CD14-positive monocyte (primary cell): ENCODE data around the gene LY6G6D. TPM values are rescaled to one million over a fixed set of nuclear protein-coding genes. Genes with fewer than 3 reads are reported as not detected.
A peak's percentile ranks its signal among the peaks of the same experiment; 100 is the strongest.

Experiments
- DNase-seq, 3 donors: peaks; one replicate each; pipeline ENCODE4 v3.0.0-alpha.2; 2011 to 2022
- H2AFZ ChIP-seq: 2 replicates; pipeline ENCODE4 v1.6.0; 2012; ENCODE audit warnings: mild to moderate bottlenecking, low read depth, low read length, inconsistent platforms; ENCODE audit not compliant: insufficient read depth, poor library complexity, severe bottlenecking
- H3K27ac ChIP-seq, 2 donors: 1 replicate in 1 of 2; 2 replicates in 1 of 2; pipeline ENCODE4 v1.5.1; 2012 to 2013; ENCODE audit warnings: low read length in 2 of 2, control low read depth in 1 of 2, inconsistent platforms in 1 of 2, low read depth in 1 of 2, mild to moderate bottlenecking in 1 of 2
- H3K27me3 ChIP-seq, 2 donors: one replicate each; pipeline versions ENCODE4 v1.6.0 to v1.6.1; 2011 to 2013; ENCODE audit warnings: low read length in 2 of 2; ENCODE audit not compliant: control insufficient read depth in 2 of 2, insufficient read depth in 2 of 2
- H3K36me3 ChIP-seq, 2 donors: replicated peaks in 1 of 2; 1 replicate in 1 of 2; 2 replicates in 1 of 2; pipeline versions ENCODE4 v1.5.1 to v1.6.1; 2012 to 2013; ENCODE audit warnings: low read length in 2 of 2, control low read depth in 1 of 2, inconsistent platforms in 1 of 2, mild to moderate bottlenecking in 1 of 2; ENCODE audit not compliant: insufficient read depth in 2 of 2, control insufficient read depth in 1 of 2
- H3K4me1 ChIP-seq, 2 donors: 1 replicate in 1 of 2; 2 replicates in 1 of 2; pipeline versions ENCODE4 v1.5.1 to v1.6.1; 2012 to 2013; ENCODE audit warnings: low read length in 2 of 2, control low read depth in 1 of 2, inconsistent platforms in 1 of 2, mild to moderate bottlenecking in 1 of 2, moderate library complexity in 1 of 2; ENCODE audit not compliant: insufficient read depth in 2 of 2, control insufficient read depth in 1 of 2
- H3K4me2 ChIP-seq: replicated peaks from 2 replicates; pipeline ENCODE3; 2012; ENCODE audit warnings: low read length, moderate library complexity, mild to moderate bottlenecking; ENCODE audit not compliant: poor library complexity, severe bottlenecking; ENCODE audit errors: extremely low read depth
- H3K4me3 ChIP-seq, 3 experiments: fragments of 200-600 bp in 1 of 3; sonication (generic) in 1 of 3; replicated peaks in 1 of 3; 1 replicate in 2 of 3; 2 replicates in 1 of 3; pipeline ENCODE4 v1.5.1; 2011 to 2013; ENCODE audit warnings: low read length in 3 of 3, mild to moderate bottlenecking in 3 of 3, control low read depth in 2 of 3, low read depth in 2 of 3, inconsistent platforms in 1 of 3, moderate library complexity in 1 of 3
- H3K79me2 ChIP-seq: 2 replicates; pipeline ENCODE4 v1.6.0; 2012; ENCODE audit warnings: mild to moderate bottlenecking, control low read depth, inconsistent platforms, low read length, moderate library complexity; ENCODE audit not compliant: insufficient read depth
- H3K9ac ChIP-seq: 2 replicates; pipeline ENCODE4 v1.6.0; 2017; ENCODE audit warnings: low read length, mild to moderate bottlenecking; ENCODE audit not compliant: insufficient read depth, poor library complexity, severe bottlenecking
- H3K9me3 ChIP-seq, 2 donors: replicated peaks in 1 of 2; 1 replicate in 1 of 2; 2 replicates in 1 of 2; pipeline versions ENCODE4 v1.5.1 to v1.6.1; 2012 to 2013; ENCODE audit warnings: low read length in 2 of 2, control low read depth in 1 of 2; ENCODE audit not compliant: control insufficient read depth in 1 of 2, insufficient read depth in 1 of 2
- H4K20me1 ChIP-seq: 2 replicates; pipeline ENCODE4 v1.6.0; 2012; ENCODE audit warnings: mild to moderate bottlenecking, low read length, control low read depth, moderate library complexity; ENCODE audit not compliant: insufficient read depth
- H3K27ac Mint-ChIP-seq, 7 donors: one replicate each; pipeline ENCODE4 v1.8.0; 2020; ENCODE audit warnings: mild to moderate bottlenecking in 7 of 7, mixed read lengths in 7 of 7, moderate library complexity in 6 of 7, inconsistent platforms in 2 of 7
- H3K27me3 Mint-ChIP-seq, 3 donors: one replicate each; pipeline ENCODE4 v1.8.0; 2021 to 2022; ENCODE audit warnings: low read depth in 3 of 3, mild to moderate bottlenecking in 3 of 3, mixed read lengths in 3 of 3, moderate library complexity in 3 of 3, inconsistent platforms in 1 of 3
- H3K36me3 Mint-ChIP-seq, 2 donors: one replicate each; pipeline ENCODE4 v1.8.0; 2020; ENCODE audit warnings: mixed read lengths in 2 of 2, inconsistent platforms in 1 of 2, mild to moderate bottlenecking in 1 of 2
- H3K4me1 Mint-ChIP-seq: one replicate; pipeline ENCODE4 v1.8.0; 2020; ENCODE audit warnings: mild to moderate bottlenecking, mixed read lengths
- H3K4me3 Mint-ChIP-seq, 2 donors: one replicate each; pipeline ENCODE4 v1.8.0; 2020; ENCODE audit warnings: mild to moderate bottlenecking in 2 of 2, mixed read lengths in 2 of 2, moderate library complexity in 1 of 2
- H3K9me3 Mint-ChIP-seq, 7 donors: one replicate each; pipeline ENCODE4 v1.8.0; 2020 to 2022; ENCODE audit warnings: mixed read lengths in 7 of 7, mild to moderate bottlenecking in 6 of 7, moderate library complexity in 6 of 7, inconsistent platforms in 2 of 7
- WGBS: methylation state at CpG from one replicate; pipeline ENCODE4 v1.1.5; 2013; ENCODE audit warnings: missing lambda C conversion rate; ENCODE audit not compliant: insufficient coverage; 5-methylcytosine and 5-hydroxymethylcytosine counted together
- intact Hi-C, 2 donors: fragments of 100-400 bp; cut with micrococcal nuclease; formaldehyde crosslinking; loops; one replicate each; pipeline versions ENCODE4 v1.15.0 to v1.15.1; 2023
- polyA plus RNA-seq, 3 donors: library from polyadenylated mRNA; depleted of rRNA in 1 of 3; unstranded in 2 of 3; stranded (reverse) in 1 of 3; fragments of 300-500 nt in 2 of 3; fragments of >200 nt in 1 of 3; fragmentation: Illumina TruSeq in 2 of 3; gene quantifications; 1 replicate in 2 of 3; 2 replicates in 1 of 3; pipeline ENCODE4 v1.2.3, GENCODE V29; 2012 to 2021
- TF ChIP-seq, protein P1 (sequence below): fragments of 200-600 bp; IDR thresholded peaks from one replicate; pipeline ENCODE4 v1.8.0; 2022; ENCODE audit warnings: antibody characterized with exemption, mild to moderate bottlenecking

LY6G6D gene
- polyA plus RNA-seq, 3 donors, result not detected

DNA sequence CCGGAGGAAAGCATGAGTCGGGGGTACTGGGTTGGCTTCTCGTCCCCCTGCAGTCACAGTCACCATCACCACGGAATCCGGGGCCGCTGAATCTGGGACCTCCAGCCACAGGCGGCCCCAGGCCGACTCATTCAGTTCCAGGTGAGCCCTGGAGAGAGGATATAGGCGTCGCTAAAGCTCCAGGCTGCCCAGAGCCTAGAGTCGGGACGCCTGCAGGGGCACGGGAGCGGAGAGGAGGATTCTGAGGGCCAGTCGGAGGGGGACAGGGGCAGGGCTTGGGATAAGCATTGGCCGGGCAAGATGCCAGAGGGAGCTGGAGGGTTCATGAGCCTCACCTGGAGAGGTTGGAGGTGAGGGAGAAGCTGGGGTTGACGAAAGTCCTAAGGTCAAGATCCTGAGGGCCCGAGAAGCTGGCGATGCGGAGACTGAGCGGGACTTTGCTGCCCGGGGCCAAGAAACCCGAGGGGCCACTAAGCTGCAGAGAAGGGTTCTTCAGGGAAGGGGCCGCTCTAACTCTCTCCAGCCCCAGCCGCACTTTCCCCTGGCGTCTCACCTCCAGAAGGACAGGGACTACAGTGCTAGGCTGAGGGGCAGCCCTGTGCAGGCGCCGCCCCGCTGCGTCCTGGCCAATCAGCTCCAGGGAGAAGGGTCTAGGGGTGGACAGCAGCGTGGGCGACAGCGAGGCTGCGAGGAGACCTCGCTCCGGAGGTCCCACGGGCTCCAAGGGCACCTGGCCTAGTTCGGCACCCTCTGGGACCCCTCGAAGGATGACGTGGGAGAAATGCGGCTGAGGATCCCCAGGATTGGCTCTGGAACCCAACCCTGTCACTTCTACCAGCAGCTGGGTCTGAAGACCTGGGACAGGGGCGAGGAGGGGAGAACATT is 51.0 kb downstream of the LY6G6D start:
- H3K36me3 Mint-ChIP-seq, result peaks cover 17 to 27% of the 10 kb centered on the region in 2 donors
- DNase-seq, result no peak
- H3K27me3 Mint-ChIP-seq, result peaks cover 0 to 11% (median 4%) of the 10 kb centered on the region in 3 donors
- Histone ChIP-seq H3K79me2 (no peaks in the 10 kb centered on the region), H3K9ac (no peak overlapping the region), H4K20me1 (no peaks in the 10 kb centered on the region), H2AFZ (no peak overlapping the region), H3K4me2 (no peak overlapping the region), H3K27ac (no peak overlapping the region), H3K36me3 (peaks cover 5 to 17% of the 10 kb centered on the region in 2 donors), H3K27me3 (no peaks in the 10 kb centered on the region), H3K4me3 (no peak overlapping the region), H3K4me1 (peaks cover 29 to 30% of the 10 kb centered on the region in 2 donors), H3K9me3 (no peaks in the 10 kb centered on the region)
- H3K4me1 Mint-ChIP-seq, result peaks cover 29% of the 10 kb centered on the region
- H3K4me3 Mint-ChIP-seq, result no peak overlapping the region
- intact Hi-C loops, result loop anchor here in 1 of 2 donors (5.0 kb wide), 2 partner anchors 34 to 89 kb away; no protein-coding TSS in a partner anchor
- peaks cover 0 to 1% (median 0%) of the 10 kb centered on the region in 7 donors for H3K9me3 Mint-ChIP-seq
- TF ChIP-seq, protein P1, sequence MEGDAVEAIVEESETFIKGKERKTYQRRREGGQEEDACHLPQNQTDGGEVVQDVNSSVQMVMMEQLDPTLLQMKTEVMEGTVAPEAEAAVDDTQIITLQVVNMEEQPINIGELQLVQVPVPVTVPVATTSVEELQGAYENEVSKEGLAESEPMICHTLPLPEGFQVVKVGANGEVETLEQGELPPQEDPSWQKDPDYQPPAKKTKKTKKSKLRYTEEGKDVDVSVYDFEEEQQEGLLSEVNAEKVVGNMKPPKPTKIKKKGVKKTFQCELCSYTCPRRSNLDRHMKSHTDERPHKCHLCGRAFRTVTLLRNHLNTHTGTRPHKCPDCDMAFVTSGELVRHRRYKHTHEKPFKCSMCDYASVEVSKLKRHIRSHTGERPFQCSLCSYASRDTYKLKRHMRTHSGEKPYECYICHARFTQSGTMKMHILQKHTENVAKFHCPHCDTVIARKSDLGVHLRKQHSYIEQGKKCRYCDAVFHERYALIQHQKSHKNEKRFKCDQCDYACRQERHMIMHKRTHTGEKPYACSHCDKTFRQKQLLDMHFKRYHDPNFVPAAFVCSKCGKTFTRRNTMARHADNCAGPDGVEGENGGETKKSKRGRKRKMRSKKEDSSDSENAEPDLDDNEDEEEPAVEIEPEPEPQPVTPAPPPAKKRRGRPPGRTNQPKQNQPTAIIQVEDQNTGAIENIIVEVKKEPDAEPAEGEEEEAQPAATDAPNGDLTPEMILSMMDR, result no peak
- 91% methylated on average over 34 of the region's 42 CpGs for WGBS
- peak overlapping the region in 4 of 7 donors; percentile 49 to 77 (median 70) for H3K27ac Mint-ChIP-seq

DNA sequence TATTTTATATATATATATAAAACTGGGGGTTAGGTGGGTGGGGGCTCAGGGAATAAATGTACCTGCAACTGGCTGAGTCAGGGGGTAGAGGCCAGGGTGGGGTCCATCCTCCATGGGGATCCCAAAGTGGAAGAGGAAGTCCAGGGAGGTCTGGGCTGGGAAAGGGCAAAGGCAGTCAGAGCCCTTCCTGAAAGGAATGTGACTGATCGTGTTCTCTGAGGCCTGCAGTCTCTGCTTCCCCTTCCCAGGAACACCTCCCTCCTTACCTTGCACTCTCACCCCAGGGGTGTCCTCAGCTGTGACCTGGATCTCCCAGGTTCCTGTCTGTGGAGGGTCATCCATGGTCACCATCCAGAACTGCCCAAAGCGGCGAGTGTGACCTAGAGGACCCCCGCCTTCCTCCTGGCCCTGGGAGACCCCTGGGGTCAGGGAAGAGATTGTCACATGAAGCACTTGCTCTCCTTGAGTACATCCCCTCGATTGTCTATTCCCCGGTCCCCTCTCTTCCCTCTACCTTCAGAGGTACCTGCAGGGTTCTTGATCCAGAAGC is 52.0 kb downstream of the LY6G6D start:
- Mint-ChIP-seq H3K27ac (peak overlapping the region in 6 of 7 donors; percentile 11 to 92 (median 64)), H3K4me1 (peaks cover 29% of the 10 kb centered on the region), H3K27me3 (peaks cover 0 to 11% (median 4%) of the 10 kb centered on the region in 3 donors), H3K36me3 (peaks cover 8 to 17% of the 10 kb centered on the region in 2 donors), H3K9me3 (peaks cover 0 to 1% (median 0%) of the 10 kb centered on the region in 7 donors), H3K4me3 (peak overlapping the region in 1 of 2 donors; percentile 31)
- Histone ChIP-seq H3K9ac (no peak overlapping the region), H3K36me3 (peaks cover 0 to 7% of the 10 kb centered on the region in 2 donors), H3K79me2 (no peaks in the 10 kb centered on the region), H3K4me1 (peaks cover 29 to 30% of the 10 kb centered on the region in 2 donors), H3K27me3 (no peaks in the 10 kb centered on the region), H4K20me1 (no peaks in the 10 kb centered on the region), H3K4me3 (no peak overlapping the region), H3K27ac (peak overlapping the region; percentile 2 to 53), H3K9me3 (no peaks in the 10 kb centered on the region), H2AFZ (no peak overlapping the region), H3K4me2 (no peak overlapping the region)
- TF ChIP-seq, protein P1, result no peak
- 97% methylated on average over 4 of the region's 6 CpGs for WGBS
- intact Hi-C loops, result loop anchor here in 1 of 2 donors (5.0 kb wide), 2 partner anchors 35 to 90 kb away; no protein-coding TSS in a partner anchor
- peak in 1 of 3 donors; percentile 20 for DNase-seq
